Prostate gland (tissue), 2 donors: ENCODE data around the gene TSPAN2. TPM values are rescaled to one million over a fixed set of nuclear protein-coding genes. Genes with fewer than 3 reads are reported as not detected.

Experiments used
- DNase-seq: peaks from one replicate; pipeline ENCODE4 v3.0.0-alpha.2; 2019; ENCODE audit warnings: low spot score
- H3K27ac ChIP-seq, 2 donors: fragments of 200-600 bp; sonication (generic); 2 replicates each; pipeline ENCODE4 v1.5.1; 2017 to 2019
- H3K27me3 ChIP-seq: fragments of 200-600 bp; sonication (generic); replicated peaks from 2 replicates; pipeline ENCODE4 v1.5.1; 2019; ENCODE audit not compliant: insufficient read depth
- H3K36me3 ChIP-seq, 2 donors: fragments of 200-600 bp; sonication (generic); 1 replicate in 1 of 2; 2 replicates in 1 of 2; pipeline versions ENCODE4 v1.5.1 to v1.8.1; 2017 to 2019
- H3K4me1 ChIP-seq: fragments of 200-600 bp; sonication (generic); replicated peaks from 2 replicates; pipeline ENCODE4 v1.5.1; 2019
- H3K4me3 ChIP-seq, 2 donors: fragments of 200-600 bp; sonication (generic); 2 replicates each; pipeline ENCODE4 v1.5.1; 2017 to 2019
- H3K9me3 ChIP-seq: fragments of 200-600 bp; sonication (generic); 2 replicates; pipeline ENCODE4 v1.5.1; 2017
- CTCF ChIP-seq, 4 experiments: fragments of 200-600 bp in 2 of 4; fragments of 450-650 bp in 2 of 4; sonication (generic) in 2 of 4; IDR thresholded peaks; 1 replicate in 3 of 4; 2 replicates in 1 of 4; pipeline ENCODE4 v1.5.1; 2016 to 2019; ENCODE audit warnings: antibody characterized with exemption in 4 of 4, mild to moderate bottlenecking in 2 of 4, moderate library complexity in 2 of 4
- POLR2A ChIP-seq: fragments of 450-650 bp; IDR thresholded peaks from one replicate; pipeline ENCODE4 v1.6.1; 2016; ENCODE audit warnings: antibody characterized with exemption, mild to moderate bottlenecking
- POLR2AphosphoS5 ChIP-seq: sonication (generic); formaldehyde crosslinking; IDR thresholded peaks from one replicate; pipeline ENCODE4 v1.6.1; 2017; ENCODE audit warnings: antibody characterized with exemption
- WGBS: methylation state at CpG from one replicate; pipeline ENCODE4 v1.1.5; 2018; 5-methylcytosine and 5-hydroxymethylcytosine counted together
- intact Hi-C: fragments of 100-400 bp; cut with DNase I; formaldehyde crosslinking; loops from one replicate; pipeline ENCODE4 v1.14.2; 2022
- total RNA-seq, 2 donors: library from RNA; depleted of rRNA; stranded (reverse); fragments of >200 nt; gene quantifications; one replicate each; pipeline ENCODE4 v1.1.0, GENCODE V29; 2016

TSPAN2 gene
- total RNA-seq, 2 donors from 2014 or later: 6.9 to 11.3 TPM

GRCh38 chr1:115068826-115069585 is 20.3 kb downstream of the TSPAN2 start:
- WGBS: 38% methylated on average over 12 of the region's 12 CpGs
- TF ChIP-seq CTCF (IDR thresholded peaks at IDR 0.05): no peak
- no peak for TF ChIP-seq POLR2A
- TF ChIP-seq POLR2AphosphoS5: no peak
- H3K27ac ChIP-seq: peak overlapping the region; percentile 35 to 44
- H3K4me1 ChIP-seq: no peaks in the 10 kb centered on the region
- no peaks in the 10 kb centered on the region for H3K9me3 ChIP-seq
- peak; percentile 60 for DNase-seq
- no peaks in the 10 kb centered on the region for H3K36me3 ChIP-seq
- H3K27me3 ChIP-seq: no peaks in the 10 kb centered on the region
- no peak overlapping the region for H3K4me3 ChIP-seq
- intact Hi-C loops: no loop called here

DNA sequence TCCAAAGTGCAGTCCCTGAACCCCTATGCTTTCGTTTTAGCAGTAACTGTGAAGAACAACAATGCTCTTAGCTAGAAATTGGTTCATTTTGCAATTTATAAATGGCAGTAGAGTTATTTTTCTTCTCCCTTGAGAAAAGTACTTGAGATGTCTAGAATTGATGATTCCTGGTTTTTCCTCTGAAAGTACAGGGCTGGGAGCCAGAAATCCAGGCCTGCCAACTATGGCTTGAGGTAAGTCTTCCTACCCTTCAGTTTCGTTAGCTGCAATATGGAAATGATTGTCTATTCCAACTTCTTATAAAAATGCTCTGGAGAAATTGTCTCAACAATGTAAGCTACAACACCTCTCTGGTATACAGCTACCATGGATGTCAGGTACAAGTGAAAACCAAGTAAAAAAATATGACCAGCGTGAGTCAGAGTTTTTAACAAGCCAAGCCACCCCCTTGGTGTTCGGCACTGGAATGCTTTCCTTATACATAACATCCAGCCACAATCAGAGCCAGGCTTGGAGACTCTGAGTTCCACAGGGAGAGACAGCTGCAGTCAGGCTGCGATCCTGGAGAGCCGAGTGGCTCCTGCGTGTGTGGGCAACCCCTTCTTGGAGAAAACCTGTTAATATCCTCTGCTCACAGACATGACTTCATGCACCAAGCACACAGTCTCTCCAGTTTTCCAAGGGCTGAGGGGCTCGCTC is 22.0 kb downstream of the TSPAN2 start:
- TF ChIP-seq POLR2AphosphoS5 (peak; percentile 54), POLR2A (no peak), CTCF (IDR thresholded peaks at IDR 0.05) (no peak)
- WGBS: 52% methylated on average over 8 of the region's 8 CpGs
- Histone ChIP-seq H3K27me3 (no peaks in the 10 kb centered on the region), H3K4me1 (no peaks in the 10 kb centered on the region), H3K27ac (peak overlapping the region; percentile 35 to 44), H3K36me3 (no peaks in the 10 kb centered on the region), H3K9me3 (no peaks in the 10 kb centered on the region), H3K4me3 (no peak overlapping the region)
- peak; percentile 44 for DNase-seq
- intact Hi-C loops: no loop called here

DNA sequence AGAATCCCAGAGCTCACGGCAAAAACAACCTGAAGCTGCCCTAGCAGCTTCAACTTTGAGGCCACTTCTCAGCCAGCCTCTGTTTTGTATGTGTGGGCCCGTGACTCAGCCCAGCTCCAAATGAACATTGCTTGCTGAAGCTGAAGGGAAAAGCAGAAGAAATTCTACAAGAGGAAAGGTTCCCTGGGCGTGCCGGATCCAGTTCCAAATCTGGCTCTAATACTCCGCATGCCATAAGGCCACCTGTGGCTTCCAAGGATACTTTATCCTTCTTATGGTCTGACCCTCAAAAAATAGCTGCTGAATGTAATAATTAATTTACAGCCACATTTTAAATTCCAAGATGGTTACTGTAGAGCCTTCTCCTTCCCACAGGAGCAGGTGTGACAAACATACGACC is 24.3 kb downstream of the TSPAN2 start:
- intact Hi-C loops: no loop called here
- no peaks in the 10 kb centered on the region for H3K27me3 ChIP-seq
- WGBS: 95% methylated on average over 6 of the region's 6 CpGs
- no peaks in the 10 kb centered on the region for H3K36me3 ChIP-seq
- TF ChIP-seq POLR2AphosphoS5: no peak
- no peak for TF ChIP-seq CTCF (IDR thresholded peaks at IDR 0.05)
- TF ChIP-seq POLR2A: no peak
- H3K27ac ChIP-seq: no peak overlapping the region
- no peak overlapping the region for H3K4me3 ChIP-seq
- DNase-seq: no peak
- H3K4me1 ChIP-seq: no peaks in the 10 kb centered on the region
- no peaks in the 10 kb centered on the region for H3K9me3 ChIP-seq

DNA sequence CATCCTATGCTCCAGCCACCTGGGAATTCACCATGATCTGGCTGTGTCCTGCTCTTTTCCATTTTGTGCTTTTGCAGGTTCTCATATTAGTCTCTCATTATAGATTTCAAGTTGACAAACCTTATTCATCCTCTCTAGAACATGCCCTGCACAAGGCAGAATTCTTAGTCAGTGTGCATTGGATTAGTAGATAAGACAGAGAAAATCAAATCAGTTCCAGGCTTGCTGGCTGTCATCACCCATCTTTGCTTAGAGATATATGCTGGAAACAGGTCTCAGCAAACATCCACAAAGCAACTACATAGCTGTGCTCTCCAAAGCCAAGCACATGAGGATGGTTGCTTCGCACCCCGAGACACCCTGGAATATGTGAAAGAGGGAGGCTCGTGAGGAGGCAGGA is 24.8 kb downstream of the TSPAN2 start:
- no peak for DNase-seq
- Histone ChIP-seq H3K36me3 (no peaks in the 10 kb centered on the region), H3K9me3 (no peaks in the 10 kb centered on the region), H3K27me3 (no peaks in the 10 kb centered on the region), H3K4me3 (no peak overlapping the region), H3K27ac (no peak overlapping the region), H3K4me1 (no peaks in the 10 kb centered on the region)
- 95% methylated on average over 3 of the region's 3 CpGs for WGBS
- no peak for TF ChIP-seq CTCF (IDR thresholded peaks at IDR 0.05)
- no peak for TF ChIP-seq POLR2AphosphoS5
- TF ChIP-seq POLR2A: no peak
- intact Hi-C loops: no loop called here
